Ovary (tissue), 9 donors: ENCODE measurements around the gene PAK5. TPM values are rescaled to one million over a fixed set of nuclear protein-coding genes. Genes with fewer than 3 reads are reported as not detected.

Source experiments
- DNase-seq, 5 donors: peaks; one replicate each; pipeline ENCODE4 v3.0.0-alpha.2; 2019 to 2020
- H3K27ac ChIP-seq, 2 donors: fragments of 200-600 bp; one replicate each; pipeline versions ENCODE4 v1.5.1 to v1.8.0; 2019 to 2022
- H3K27me3 ChIP-seq: fragments of 200-600 bp; one replicate; pipeline ENCODE4 v1.8.0; 2022
- H3K36me3 ChIP-seq: fragments of 200-600 bp; sonication (generic); one replicate; pipeline ENCODE4 v1.5.1; 2019
- H3K4me1 ChIP-seq: one replicate; pipeline ENCODE4 v1.8.1; 2013; ENCODE audit warnings: mild to moderate bottlenecking, moderate library complexity; ENCODE audit not compliant: insufficient read depth
- H3K4me3 ChIP-seq: fragments of 200-600 bp; sonication (generic); one replicate; pipeline ENCODE4 v1.5.1; 2017
- H3K9me3 ChIP-seq, 2 donors: fragments of 200-600 bp in 1 of 2; sonication (generic) in 1 of 2; one replicate each; pipeline versions ENCODE4 v1.5.1 to v1.8.1; 2013 to 2019; ENCODE audit warnings: mild to moderate bottlenecking in 1 of 2, moderate library complexity in 1 of 2
- EP300 ChIP-seq: sonication (generic); formaldehyde crosslinking; IDR thresholded peaks from one replicate; pipeline ENCODE4 v1.6.1; 2017; ENCODE audit warnings: antibody characterized with exemption
- POLR2A ChIP-seq: fragments of 450-650 bp; IDR thresholded peaks from one replicate; pipeline ENCODE4 v1.6.1; 2017; ENCODE audit warnings: antibody characterized with exemption, mild to moderate bottlenecking, moderate library complexity
- WGBS, 3 donors: extraction: QIAGEN DNeasy Blood & Tissue Kit in 1 of 3; methylation state at CpG; one replicate each; pipeline versions ENCODE4 v1.1.5 to v1.1.7; 2013 to 2017; 5-methylcytosine and 5-hydroxymethylcytosine counted together
- intact Hi-C, 4 donors: fragments of 100-400 bp; cut with DNase I; formaldehyde crosslinking; loops; one replicate each; pipeline versions ENCODE4 v1.11.0 to v1.15.1; 2022 to 2023
- polyA plus RNA-seq, 2 donors: library from polyadenylated mRNA; stranded (reverse); fragments of 200-250 nt in 1 of 2; fragments of 350-450 nt in 1 of 2; fragmentation: Illumina TruSeq in 1 of 2; extraction: RNeasy Lipid Tissue Mini Kit (QIAGEN cat#74804) in 1 of 2; gene quantifications; one replicate each; pipeline ENCODE4 v1.2.3, GENCODE V29; 2013 to 2014
- total RNA-seq, 7 donors: library from RNA; depleted of rRNA in 2 of 7; stranded (reverse); fragments of >200 nt in 2 of 7; fragmentation: NEBNext Ultra II Directional in 3 of 7; extraction: Animal tissue kit (Norgen Biotek cat#: 25700) in 3 of 7; gene quantifications; one replicate each; pipeline versions ENCODE4 v1.1.0 to v1.2.4, GENCODE V29; 2016 to 2023
- TF ChIP-seq, protein P1 (sequence below), 3 donors: fragments of 450-650 bp in 2 of 3; fragments of 200-600 bp in 1 of 3; IDR thresholded peaks; one replicate each; pipeline versions ENCODE4 v1.5.1 to v1.8.0; 2016 to 2022; ENCODE audit warnings: antibody characterized with exemption in 3 of 3, mild to moderate bottlenecking in 1 of 3
- donor health status: DM: no; HTN: no; CAD: no; lungs with moderate emphysema.
- donor health status: DM: no; HTN: no; CAD: no.
- donor health status: Bipolar disorder and iron deficiency.
- donor health status: DM: yes; HTN: yes; CAD: no.
- donor health status: DM: no; HTN: no; CAD: no.
- donor health status: DM: yes; HTN: yes; CAD: no.

PAK5 gene
- total and polyA plus RNA-seq, 9 donors = under 0.01 to 0.47 (median 0.10) TPM; not detected in 2

DNA sequence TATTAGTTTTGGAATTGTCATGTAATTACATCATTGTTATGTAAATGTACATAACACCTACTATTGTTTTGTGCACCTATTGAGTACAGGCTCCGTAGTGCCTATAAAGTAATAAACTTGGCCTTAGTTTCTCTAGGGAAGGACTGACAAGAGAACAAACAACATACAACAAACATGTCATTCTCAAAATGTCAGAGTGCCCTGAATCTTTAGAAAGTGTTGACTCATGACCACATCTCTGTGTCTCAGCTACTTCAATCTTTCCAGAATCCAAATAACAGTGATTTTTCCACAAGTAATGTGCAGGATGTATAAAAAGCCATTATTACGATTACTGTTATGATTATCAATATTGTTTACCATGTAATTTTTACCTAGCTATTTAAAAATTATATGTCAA is 307.3 kb downstream of the PAK5 start:
- Histone ChIP-seq H3K4me3 (no peak overlapping the region), H3K9me3 (no peaks in the 10 kb centered on the region), H3K27ac (no peak overlapping the region), H3K27me3 (no peaks in the 10 kb centered on the region), H3K4me1 (no peaks in the 10 kb centered on the region), H3K36me3 (no peaks in the 10 kb centered on the region)
- TF ChIP-seq EP300 = no peak
- TF ChIP-seq, protein P1, sequence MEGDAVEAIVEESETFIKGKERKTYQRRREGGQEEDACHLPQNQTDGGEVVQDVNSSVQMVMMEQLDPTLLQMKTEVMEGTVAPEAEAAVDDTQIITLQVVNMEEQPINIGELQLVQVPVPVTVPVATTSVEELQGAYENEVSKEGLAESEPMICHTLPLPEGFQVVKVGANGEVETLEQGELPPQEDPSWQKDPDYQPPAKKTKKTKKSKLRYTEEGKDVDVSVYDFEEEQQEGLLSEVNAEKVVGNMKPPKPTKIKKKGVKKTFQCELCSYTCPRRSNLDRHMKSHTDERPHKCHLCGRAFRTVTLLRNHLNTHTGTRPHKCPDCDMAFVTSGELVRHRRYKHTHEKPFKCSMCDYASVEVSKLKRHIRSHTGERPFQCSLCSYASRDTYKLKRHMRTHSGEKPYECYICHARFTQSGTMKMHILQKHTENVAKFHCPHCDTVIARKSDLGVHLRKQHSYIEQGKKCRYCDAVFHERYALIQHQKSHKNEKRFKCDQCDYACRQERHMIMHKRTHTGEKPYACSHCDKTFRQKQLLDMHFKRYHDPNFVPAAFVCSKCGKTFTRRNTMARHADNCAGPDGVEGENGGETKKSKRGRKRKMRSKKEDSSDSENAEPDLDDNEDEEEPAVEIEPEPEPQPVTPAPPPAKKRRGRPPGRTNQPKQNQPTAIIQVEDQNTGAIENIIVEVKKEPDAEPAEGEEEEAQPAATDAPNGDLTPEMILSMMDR (IDR thresholded peaks at IDR 0.05) = no peak
- TF ChIP-seq POLR2A = no peak
- DNase-seq = no peak
- WGBS, 3 donors = 43 to 65% (median 63%) methylated on average over 2 of the region's 2 CpGs
- intact Hi-C loops = no loop called here

DNA sequence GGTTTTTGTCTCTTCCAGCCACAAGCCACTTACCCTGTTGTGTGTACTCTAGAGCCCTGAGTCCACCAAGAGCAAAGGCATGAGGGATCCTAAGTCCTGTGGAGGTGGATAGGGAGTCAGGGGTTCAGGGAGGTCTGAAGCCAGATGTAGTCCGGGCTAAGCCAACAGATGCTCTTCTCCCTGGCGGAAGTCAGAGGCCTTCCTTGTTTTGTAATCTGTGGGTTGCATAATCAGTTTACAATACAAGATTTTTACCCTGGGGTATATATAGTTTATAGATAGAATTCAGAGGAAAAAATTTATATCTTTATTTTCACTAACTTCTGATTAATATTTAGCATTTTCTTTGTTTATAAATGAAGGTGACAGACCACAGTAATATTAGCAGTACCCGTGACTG is 315.2 kb downstream of the PAK5 start:
- TF ChIP-seq POLR2A (no peak), EP300 (no peak)
- TF ChIP-seq, protein P1 (IDR thresholded peaks at IDR 0.05) = no peak
- intact Hi-C loops = no loop called here
- Histone ChIP-seq H3K4me1 (no peaks in the 10 kb centered on the region), H3K27me3 (no peaks in the 10 kb centered on the region), H3K36me3 (no peaks in the 10 kb centered on the region), H3K4me3 (no peak overlapping the region), H3K9me3 (no peaks in the 10 kb centered on the region), H3K27ac (no peak overlapping the region)
- DNase-seq = no peak
- 52 to 75% (median 73%) methylated on average over 3 of the region's 3 CpGs for WGBS, 3 donors

DNA sequence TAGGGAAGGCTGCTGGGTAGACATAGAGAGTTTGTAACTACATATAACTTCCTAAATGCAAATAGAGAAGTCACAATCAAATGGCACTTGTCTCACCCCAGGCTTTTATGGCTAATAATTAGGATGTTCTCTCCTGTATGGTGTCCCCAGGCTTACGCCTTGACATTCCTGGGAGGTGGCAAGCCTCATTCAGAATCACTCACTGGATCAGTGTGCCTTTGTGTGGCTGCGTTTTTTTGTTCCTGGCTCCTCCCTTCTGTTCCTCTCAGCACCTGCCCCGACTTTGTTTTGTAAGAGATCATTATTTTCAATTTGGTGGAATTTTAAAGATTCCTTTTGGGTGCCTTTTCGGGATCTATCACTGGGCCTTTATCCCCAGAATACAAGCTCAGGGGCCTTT is 318.8 kb downstream of the PAK5 start:
- Histone ChIP-seq H3K4me3 (no peak overlapping the region), H3K9me3 (no peaks in the 10 kb centered on the region), H3K4me1 (peaks cover 12% of the 10 kb centered on the region), H3K36me3 (no peaks in the 10 kb centered on the region), H3K27ac (no peak overlapping the region), H3K27me3 (no peaks in the 10 kb centered on the region)
- intact Hi-C loops = no loop called here
- 88 to 93% (median 88%) methylated on average over 4 of the region's 4 CpGs for WGBS, 3 donors
- TF ChIP-seq, protein P1 (IDR thresholded peaks at IDR 0.05) = no peak
- no peak for TF ChIP-seq EP300
- no peak for TF ChIP-seq POLR2A
- DNase-seq = no peak

DNA sequence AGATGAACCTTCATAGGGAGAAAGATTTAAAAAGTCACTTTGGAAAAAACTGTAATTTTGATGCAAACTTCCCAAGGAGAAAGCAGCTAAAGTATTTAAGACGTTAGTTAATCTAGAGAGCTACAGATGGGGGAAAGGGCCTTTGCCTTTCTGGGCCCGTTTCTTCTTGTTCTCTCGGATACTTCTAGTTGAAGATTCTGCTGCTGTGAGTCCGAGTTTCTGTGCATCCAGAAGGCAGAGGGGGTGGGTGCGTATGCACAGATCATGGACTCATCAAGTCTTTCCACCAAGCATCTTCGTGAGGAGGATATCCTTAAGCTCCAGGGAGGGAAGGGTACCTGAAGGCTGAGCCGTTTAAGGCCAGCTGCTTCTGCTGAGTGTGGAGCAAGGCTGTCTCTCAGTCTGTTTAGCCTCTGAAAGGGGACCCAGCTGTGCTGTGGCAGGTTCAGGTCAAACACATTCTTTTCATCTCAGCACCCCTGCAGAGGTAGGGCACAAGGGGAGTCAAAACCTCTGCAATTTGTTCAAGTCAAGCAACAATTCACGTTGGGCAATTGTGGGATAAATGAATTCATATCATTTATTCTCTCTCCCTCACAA is 320.2 kb downstream of the PAK5 start:
- Histone ChIP-seq H3K27me3 (no peaks in the 10 kb centered on the region), H3K4me1 (peaks cover 12% of the 10 kb centered on the region), H3K36me3 (no peaks in the 10 kb centered on the region), H3K4me3 (no peak overlapping the region), H3K9me3 (no peaks in the 10 kb centered on the region), H3K27ac (no peak overlapping the region)
- DNase-seq = no peak
- TF ChIP-seq, protein P1 (IDR thresholded peaks at IDR 0.05) = no peak
- TF ChIP-seq EP300 = no peak
- no peak for TF ChIP-seq POLR2A
- intact Hi-C loops = no loop called here
- 69 to 79% (median 76%) methylated on average over 8 of the region's 8 CpGs for WGBS, 3 donors
